Urothelium cell line (cell line): Measurements from ENCODE around the gene FBXL14.

Source experiments
- DNase-seq: peaks from one replicate; pipeline ENCODE4 v3.0.0; 2011; ENCODE audit warnings: low spot score, mixed read lengths
- FAIRE-seq: peaks from 2 replicates; lab custom pipeline; 2011; peaks lifted over from hg19 to GRCh38; lab: Jason Lieb, UNC

FBXL14 gene

GRCh38 chr12:1540690-1541089, 53.7 kb downstream of the FBXL14 start:
- peak; percentile 17 for FAIRE-seq
- DNase-seq: peak; percentile 57

DNA sequence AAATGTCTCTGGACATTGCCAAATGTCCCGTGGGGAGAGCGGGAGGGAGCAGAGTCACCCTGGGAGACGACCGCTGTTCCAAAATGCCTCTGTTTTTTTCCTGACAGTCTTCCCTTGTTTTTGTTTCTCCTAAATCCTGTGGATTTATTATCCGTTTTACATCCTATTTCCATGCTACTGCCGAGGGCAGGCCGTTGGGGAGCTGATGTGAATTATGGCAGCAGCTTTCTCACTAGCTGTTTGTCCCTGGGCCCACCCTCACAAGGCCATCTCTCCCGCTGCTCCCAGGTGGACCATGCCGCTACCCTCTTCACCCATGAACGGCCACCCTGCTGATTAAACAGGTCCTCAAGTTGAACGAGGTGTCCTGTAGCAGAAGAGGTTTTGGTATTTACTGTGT, 55.2 kb downstream of the FBXL14 start:
- no peak for FAIRE-seq
- DNase-seq: no peak

DNA sequence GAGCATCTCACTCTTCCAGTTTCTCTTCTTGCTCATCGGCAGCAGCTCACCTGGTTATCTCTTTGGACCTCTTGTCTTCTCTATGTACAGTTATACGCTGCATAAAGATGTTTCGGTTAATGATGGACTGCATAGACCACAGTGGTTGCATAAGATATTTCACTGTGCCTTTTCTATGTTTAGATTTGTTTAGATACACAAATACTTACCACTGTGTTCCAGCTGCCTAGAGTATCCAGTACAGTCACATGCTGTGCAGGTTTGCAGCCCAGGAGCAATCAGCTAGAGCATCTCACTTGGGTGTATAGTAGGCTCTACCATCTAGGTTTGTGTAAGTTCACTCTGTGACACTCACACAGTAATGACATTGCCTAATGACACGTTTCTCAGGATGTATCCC, 57.6 kb downstream of the FBXL14 start:
- FAIRE-seq: no peak
- DNase-seq: no peak

DNA sequence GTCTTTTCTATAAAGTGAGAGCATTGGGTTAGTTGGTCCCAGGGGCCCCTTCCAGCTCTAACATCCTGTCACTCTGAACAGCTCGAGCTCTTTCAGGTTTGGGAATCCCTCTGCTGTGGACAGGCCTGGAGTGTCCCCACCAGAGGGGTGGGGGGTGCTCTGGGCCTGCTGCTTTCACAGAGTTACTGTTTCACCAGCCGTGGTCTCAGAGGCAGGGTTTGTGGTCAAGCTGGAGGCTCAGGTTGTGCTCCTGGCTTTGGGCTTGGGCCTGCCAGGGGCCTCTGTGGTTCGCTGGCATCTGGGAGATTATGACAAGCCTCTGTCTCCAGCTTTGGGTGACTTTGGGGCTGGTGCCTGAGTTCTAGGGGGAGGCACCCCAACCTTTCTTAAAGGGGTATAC, 59.6 kb downstream of the FBXL14 start:
- no peak for DNase-seq
- FAIRE-seq: peak; percentile 30

- DNase-seq (peak; percentile 46), FAIRE-seq (peak; percentile 63)
These were observed 60.6 kb downstream of the FBXL14 start for GRCh38 chr12:1533602-1534304.

- FAIRE-seq: no peak
- DNase-seq: no peak
These were observed 61.2 kb downstream of the FBXL14 start for GRCh38 chr12:1533205-1533601.

GRCh38 chr12:1532375-1533165, 61.8 kb downstream of the FBXL14 start:
- FAIRE-seq: no peak

DNA sequence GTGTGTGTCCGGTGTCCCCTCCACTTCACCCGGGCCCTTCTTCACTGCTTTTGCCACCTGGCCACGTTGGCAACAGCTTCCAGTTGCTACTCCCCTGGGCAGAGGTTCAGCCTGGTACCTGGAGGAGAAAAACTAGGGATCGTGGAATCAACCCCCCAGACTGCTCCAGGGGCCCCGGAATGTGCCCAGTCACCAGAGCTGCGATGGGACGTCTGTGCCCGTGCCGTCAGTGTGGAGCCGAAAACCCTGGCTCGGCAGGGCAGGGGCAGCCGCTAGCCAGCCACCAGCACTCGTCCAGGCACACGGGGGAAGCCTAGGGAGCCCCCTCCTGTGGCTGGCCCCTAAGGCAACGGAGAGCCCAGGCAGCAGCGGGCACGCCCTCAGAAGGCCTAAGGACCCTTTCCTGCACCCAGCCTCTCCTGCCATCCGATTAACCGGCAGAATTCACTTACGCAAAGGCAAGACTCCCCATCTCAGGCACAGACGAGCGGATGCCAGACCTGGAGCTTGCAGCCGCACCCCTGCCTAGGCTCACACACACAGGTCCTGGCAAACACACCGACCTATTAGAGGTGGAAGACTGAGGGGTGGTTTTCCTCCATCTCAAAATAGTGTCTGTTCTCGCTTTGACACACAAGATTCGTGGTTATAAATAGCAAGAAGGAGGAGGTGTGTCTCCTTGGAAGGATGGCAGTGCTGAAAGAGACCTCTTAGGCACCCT, 62.6 kb downstream of the FBXL14 start:
- DNase-seq (no peak), FAIRE-seq (peak; percentile 86)

More at GRCh38 chr12:1532375-1533165, 61.8 kb downstream of the FBXL14 start:
- no peak for DNase-seq

GRCh38 chr12:1531153-1531653, 63.2 kb downstream of the FBXL14 start:
- FAIRE-seq (no peak), DNase-seq (no peak)

- FAIRE-seq (no peak), DNase-seq (peak; percentile 33)
These were observed 63.7 kb downstream of the FBXL14 start for GRCh38 chr12:1530592-1531152.

DNA sequence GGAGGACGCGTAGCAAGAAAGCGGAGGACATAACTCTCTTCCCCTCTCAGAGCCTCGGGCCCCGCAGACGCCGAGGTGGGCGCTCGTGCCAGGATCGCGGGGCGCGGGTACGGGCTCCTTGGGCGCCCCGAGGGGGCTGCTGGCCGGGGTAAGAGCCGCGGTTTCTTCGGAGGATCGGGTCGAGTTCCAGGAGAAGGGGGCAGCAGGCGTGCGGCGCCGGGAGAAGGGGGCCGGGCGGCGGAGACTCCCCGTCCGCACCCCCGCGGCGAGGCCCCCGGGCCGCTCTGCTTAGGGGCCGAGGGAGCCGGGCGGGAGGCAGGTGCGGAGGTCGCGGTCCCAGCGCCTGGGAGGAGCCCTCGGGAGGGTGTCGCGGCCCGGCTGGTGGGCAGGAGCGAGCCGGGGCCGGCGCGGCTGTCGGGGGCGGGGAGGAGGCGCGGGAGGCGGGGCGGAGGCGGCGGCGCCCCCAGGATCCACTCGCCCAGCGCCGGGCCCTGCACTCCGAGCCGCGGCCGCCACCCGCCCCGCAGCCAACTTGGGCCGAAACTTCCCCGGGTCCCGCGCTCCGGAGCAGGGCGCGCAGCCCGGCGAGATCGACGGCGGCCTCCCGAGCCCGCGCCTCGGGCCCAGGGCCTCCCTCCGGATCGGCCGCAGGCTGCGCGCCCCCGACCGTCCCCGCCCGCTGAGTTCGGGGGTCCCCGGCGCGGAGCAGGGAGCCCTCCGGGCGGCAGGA, 64.4 kb downstream of the FBXL14 start:
- FAIRE-seq (no peak), DNase-seq (peak; percentile 68)

- DNase-seq: no peak
- no peak for FAIRE-seq
These were observed 65.0 kb downstream of the FBXL14 start for GRCh38 chr12:1529228-1529861.

DNA sequence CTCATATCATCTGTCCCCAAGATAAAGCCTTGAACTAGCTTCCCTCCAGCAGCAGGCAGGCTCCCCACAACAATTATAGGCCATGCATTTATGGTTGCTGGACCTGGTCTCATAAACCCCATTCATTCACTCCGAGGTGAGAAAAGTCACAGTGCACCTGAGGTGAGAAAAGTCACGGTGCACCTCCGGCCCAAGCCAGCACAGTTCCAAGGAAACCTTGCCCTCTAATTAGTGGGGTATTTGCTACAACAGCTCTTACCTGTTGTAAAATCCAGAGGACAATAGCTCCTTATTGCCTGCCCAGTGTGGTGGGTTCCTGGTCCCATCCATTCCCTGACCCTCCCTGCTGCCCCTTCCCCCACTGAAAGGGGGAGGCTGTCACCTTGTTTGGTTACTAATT, 65.6 kb downstream of the FBXL14 start:
- DNase-seq (no peak), FAIRE-seq (peak; percentile 79)

DNA sequence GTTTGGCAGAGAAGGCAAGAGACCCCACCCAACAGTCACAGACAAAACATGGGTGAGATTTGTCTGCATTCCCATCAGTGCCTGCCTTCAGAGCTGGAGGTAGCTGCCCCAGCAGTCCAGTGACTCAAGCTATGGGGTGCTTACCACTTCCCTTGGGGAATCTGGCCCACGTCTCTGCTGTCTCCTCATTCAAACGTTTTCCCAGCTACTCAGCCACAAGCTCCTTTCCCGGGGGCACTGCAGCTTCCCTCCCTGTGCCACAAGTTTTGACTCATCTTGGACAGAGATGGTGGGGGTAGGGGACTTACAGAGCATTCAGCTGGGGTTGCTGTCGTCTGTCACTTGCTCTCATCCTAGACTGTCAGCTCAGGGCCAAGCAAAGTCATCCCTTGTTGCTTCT, 66.6 kb downstream of the FBXL14 start:
- peak; percentile 88 for FAIRE-seq

GRCh38 chr12:1525858-1526257, 68.5 kb downstream of the FBXL14 start:
- FAIRE-seq (no peak), DNase-seq (no peak)

More for the DNA sequence above, 66.6 kb downstream of the FBXL14 start:
- peak; percentile 53 for DNase-seq

- no peak for DNase-seq
- no peak for FAIRE-seq
These were observed 70.8 kb downstream of the FBXL14 start for GRCh38 chr12:1523558-1524050.

GRCh38 chr12:1523046-1523445, 71.3 kb downstream of the FBXL14 start:
- DNase-seq: no peak
- FAIRE-seq: peak; percentile 40

DNA sequence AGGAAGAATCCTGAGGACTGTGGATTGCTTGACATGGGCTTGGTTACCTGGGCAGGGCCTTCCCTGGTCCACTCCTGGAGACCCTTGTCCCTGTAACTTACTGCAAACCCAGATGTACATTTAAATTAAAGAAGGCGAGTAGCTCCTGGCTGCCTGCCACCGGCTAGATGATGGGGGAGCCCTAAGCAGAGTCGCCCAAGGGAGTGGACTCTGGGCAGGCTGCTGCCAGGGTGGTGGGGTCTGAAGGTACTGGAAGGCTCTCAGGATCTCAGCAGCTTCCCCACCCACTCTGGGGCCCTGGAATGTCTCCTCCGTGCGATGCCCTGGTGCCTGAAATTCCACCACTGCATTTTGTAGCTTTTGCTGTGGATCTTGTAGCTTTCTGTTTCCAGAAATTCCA, 74.7 kb downstream of the FBXL14 start:
- FAIRE-seq (no peak), DNase-seq (no peak)

- FAIRE-seq (peak; percentile 99), DNase-seq (peak; percentile 86)
These were observed 75.5 kb downstream of the FBXL14 start for GRCh38 chr12:1518591-1519516.
